ENCODE results near the gene USP24.
"Not testable (repeated sequence)": the region's sequence is repeated elsewhere in the genome, so short reads cannot be mapped to it uniquely, and the experiment has no call there.

USP24 gene

GRCh38 chr1:55231745-55232144, 16.6 kb upstream of the USP24 start:
- DNase-seq: no peak

- DNase-seq: no peak
Measured at GRCh38 chr1:55230659-55231058, 15.5 kb upstream of the USP24 start.

- DNase-seq: not testable (repeated sequence)
Measured at GRCh38 chr1:55229726-55230125, 14.6 kb upstream of the USP24 start.

- no peak for DNase-seq
Measured at GRCh38 chr1:55225228-55225627, 10.1 kb upstream of the USP24 start.

GRCh38 chr1:55224729-55225128, 9.6 kb upstream of the USP24 start:
- DNase-seq: no peak

- DNase-seq: no peak
Measured at GRCh38 chr1:55222152-55222551, 7.0 kb upstream of the USP24 start.

GRCh38 chr1:55217226-55217986, 2.2 kb upstream of the USP24 start:
- peak; percentile 25 for DNase-seq

GRCh38 chr1:55216096-55216495, 932 bp upstream of the USP24 start:
- DNase-seq: peak; percentile 31

GRCh38 chr1:55214934-55215193, 300 bp downstream of the USP24 start:
- peak; percentile 41 for DNase-seq

- DNase-seq: peak; percentile 73
Measured at GRCh38 chr1:55214212-55214933, 791 bp downstream of the USP24 start.

- no peak for DNase-seq
Measured at GRCh38 chr1:55213885-55214211, 1.3 kb downstream of the USP24 start.

GRCh38 chr1:55213151-55213884, 1.8 kb downstream of the USP24 start:
- DNase-seq: peak; percentile 66

- DNase-seq: peak; percentile 66
Measured at GRCh38 chr1:55212349-55213150, 2.6 kb downstream of the USP24 start.

- DNase-seq: no peak
Measured at GRCh38 chr1:55211863-55212262, 3.3 kb downstream of the USP24 start.

GRCh38 chr1:55210990-55211801, 4.0 kb downstream of the USP24 start:
- DNase-seq: no peak

- no peak for DNase-seq
Measured at GRCh38 chr1:55209247-55209646, 5.9 kb downstream of the USP24 start.

- DNase-seq: no peak
Measured at GRCh38 chr1:55206210-55206609, 9.0 kb downstream of the USP24 start.

GRCh38 chr1:55204997-55205396, 10.2 kb downstream of the USP24 start:
- no peak for DNase-seq

- DNase-seq: no peak
Measured at GRCh38 chr1:55203064-55203463, 12.1 kb downstream of the USP24 start.

GRCh38 chr1:55200667-55201066, 14.5 kb downstream of the USP24 start:
- no peak for DNase-seq

- DNase-seq: not testable (repeated sequence)
Measured at GRCh38 chr1:55199735-55200134, 15.4 kb downstream of the USP24 start.

GRCh38 chr1:55198044-55198443, 17.1 kb downstream of the USP24 start:
- no peak for DNase-seq

Data from DMS79 treated with DMSO at 0.1 percent for 48 hours (cell line).